Retinal pigment epithelial cell (primary cell): ENCODE measurements around the gene ABAT.

Source experiments
- DNase-seq: peaks from one replicate; pipeline ENCODE4 v3.0.0-alpha.2; 2010; ENCODE audit warnings: low read depth
- H3K4me3 ChIP-seq: 2 replicates; pipeline ENCODE4 v1.5.1; 2011; ENCODE audit warnings: mild to moderate bottlenecking, low read length, control low read depth, moderate library complexity
- TF ChIP-seq, protein P1 (sequence below): conservative IDR thresholded peaks from 2 replicates; pipeline ENCODE4 v1.5.1; 2011; ENCODE audit warnings: low read depth, low read length, control low read depth, inconsistent platforms

Gene ABAT

DNA sequence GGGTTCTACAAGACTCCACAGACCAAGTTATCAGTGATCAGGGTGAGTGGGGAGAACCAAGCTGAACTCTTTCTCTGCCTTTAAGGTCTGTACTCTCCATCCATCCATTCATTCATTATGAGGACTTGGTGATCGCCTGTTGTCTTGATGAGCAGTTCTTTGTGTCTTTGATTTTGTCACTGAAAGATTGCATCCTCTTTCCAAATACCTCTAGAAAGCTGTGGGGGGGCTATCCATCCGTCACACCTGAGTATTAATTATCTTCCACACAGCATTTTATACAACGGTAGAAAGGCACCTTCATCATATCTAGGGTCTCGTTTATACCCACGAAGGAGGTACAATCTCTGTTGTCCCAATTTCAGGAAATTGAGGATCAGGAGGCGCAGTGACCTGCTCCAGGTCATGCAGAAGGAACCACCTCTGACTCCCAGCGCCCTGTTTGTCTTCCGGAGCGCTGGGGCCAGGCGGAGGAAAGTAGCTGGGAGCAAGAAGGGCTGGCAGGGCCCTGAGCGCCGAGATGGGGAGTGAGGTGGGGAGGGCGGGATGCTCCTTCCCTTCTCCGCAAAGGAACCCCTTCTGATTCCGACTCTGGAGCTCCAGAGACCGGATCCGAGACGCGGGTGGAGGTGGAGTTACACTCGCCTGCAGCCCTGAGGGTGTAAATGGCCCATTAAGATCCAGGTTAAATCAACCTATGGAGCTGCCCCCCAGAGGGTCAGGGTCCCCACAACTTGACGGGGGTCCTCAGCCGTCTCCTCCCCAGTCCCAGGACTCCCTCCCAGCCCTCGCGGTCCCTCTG is 605 bp upstream of the ABAT start:
- DNase-seq, result no peak
- TF ChIP-seq, protein P1, sequence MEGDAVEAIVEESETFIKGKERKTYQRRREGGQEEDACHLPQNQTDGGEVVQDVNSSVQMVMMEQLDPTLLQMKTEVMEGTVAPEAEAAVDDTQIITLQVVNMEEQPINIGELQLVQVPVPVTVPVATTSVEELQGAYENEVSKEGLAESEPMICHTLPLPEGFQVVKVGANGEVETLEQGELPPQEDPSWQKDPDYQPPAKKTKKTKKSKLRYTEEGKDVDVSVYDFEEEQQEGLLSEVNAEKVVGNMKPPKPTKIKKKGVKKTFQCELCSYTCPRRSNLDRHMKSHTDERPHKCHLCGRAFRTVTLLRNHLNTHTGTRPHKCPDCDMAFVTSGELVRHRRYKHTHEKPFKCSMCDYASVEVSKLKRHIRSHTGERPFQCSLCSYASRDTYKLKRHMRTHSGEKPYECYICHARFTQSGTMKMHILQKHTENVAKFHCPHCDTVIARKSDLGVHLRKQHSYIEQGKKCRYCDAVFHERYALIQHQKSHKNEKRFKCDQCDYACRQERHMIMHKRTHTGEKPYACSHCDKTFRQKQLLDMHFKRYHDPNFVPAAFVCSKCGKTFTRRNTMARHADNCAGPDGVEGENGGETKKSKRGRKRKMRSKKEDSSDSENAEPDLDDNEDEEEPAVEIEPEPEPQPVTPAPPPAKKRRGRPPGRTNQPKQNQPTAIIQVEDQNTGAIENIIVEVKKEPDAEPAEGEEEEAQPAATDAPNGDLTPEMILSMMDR, result no peak
- H3K4me3 ChIP-seq, result peak overlapping the region; percentile 62

DNA sequence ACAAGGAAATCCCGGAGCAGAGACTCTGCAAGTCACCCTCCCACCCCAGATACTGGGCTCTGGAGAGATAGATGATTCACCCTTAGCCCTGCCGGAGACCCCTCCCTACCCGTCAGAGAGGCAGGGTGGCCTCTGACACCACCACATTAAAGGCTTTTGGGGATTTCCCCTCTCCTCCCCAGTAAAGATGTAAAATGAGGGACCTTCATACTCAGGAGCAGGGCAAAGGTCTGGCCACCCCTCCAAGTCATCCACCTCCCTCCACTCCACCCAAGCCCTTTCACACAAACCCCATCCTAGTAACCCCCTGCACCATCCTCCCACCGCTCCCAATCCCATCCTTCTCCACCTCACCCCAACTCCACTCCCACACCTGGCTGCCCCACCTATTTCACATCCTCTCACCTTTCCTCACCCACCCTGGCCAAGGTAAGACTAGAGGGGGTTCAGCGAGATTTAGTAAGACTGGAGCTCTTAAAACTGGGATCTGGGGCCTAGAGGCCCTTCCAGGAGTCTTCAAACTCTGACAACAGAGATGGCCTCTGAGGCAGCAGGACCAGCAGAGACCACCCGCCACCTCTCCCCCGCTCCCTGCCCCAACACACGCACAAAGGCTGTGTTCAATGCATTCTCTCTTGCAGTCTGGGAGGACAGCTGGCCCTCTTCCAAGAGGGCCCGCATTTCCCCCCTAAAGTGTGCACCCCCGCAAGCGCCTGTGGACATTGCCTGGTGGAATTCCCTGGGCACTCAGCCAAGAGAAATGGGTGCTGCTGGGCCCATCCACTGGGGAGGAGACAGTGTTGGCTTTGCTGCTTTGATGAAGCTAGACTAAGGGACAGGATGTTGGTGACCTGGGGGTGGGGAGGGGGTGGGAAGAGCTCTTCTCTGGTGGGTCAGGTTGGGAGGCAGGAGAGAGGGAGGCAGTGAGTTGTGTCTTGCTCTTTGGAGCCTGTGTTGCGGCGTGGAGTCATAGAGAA is 1.1 kb downstream of the ABAT start:
- no peak for DNase-seq
- H3K4me3 ChIP-seq, result no peak overlapping the region
- TF ChIP-seq, protein P1, result no peak

DNA sequence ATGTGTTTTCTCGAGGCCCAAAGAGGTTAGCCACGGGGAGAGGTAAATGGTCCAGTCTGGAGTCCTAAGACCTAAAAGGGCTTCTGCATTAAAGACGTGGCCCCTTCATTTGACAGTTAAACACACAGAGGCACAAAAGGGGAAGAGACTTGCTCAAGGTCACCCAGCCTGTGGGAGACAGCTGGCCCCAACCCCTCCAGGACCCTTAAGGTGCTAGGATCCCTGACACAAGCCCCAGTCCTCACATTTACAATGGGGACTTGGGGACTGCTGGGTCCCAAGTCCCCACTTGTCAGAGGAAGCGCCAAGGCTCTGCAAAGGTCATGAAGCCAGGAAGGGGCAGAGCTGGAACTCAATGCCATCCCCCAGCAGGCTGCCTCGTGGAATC is 1.7 kb downstream of the ABAT start:
- TF ChIP-seq, protein P1, result no peak
- DNase-seq, result no peak

DNA sequence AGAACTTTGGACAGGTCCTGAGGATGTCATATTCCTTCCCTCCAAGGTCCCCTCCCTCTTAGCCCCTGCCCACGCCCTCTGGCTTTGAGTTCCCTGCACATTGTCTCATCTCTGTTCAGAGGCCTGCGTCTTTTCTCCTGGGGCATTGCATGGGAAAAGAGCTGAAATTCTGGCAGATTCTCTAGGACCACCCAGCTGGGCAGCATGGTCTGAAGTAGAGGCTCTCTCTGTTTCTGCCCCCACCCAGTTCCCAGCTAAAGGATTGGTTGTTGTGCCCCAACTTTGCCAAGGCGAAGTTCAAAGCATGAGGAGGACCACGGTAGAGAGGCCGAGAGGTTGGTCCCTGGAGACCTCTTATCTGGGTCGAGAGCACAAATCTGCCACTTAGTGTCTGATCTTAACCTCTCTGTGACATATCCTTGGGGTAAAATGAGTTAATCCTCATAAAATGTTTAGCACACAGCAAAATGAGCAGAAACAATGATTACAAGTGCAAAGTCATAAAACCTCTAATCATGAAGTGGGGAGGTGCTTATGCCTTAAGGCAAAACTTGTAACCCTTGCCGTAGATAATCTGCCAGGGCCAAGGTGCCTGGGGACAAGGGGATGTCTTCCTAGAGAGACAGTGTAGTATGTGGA is 2.4 kb downstream of the ABAT start:
- DNase-seq, result no peak
- H3K4me3 ChIP-seq, result no peak overlapping the region
- TF ChIP-seq, protein P1, result no peak

More for the DNA sequence above, 1.7 kb downstream of the ABAT start:
- no peak overlapping the region for H3K4me3 ChIP-seq

DNA sequence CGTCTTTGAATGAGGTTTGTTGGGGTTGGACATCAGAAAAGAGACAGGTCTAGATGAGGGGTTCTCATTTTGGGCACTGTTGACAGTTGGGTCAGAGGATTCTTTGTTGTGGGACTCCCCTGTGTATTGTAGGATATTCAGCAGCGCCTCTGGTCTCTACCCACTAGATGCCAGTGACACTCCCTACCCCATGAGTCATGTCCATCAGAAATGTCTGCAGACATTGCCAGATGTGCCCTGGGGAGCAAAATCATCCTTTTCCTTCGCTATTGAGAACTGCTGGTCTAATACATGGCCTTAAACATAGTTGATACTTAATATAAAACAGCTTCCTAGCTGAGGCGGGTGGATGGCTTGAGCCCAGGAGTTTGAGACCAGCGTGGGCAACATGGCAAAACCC is 3.1 kb downstream of the ABAT start:
- TF ChIP-seq, protein P1, result no peak
- no peak overlapping the region for H3K4me3 ChIP-seq
- DNase-seq, result no peak

DNA sequence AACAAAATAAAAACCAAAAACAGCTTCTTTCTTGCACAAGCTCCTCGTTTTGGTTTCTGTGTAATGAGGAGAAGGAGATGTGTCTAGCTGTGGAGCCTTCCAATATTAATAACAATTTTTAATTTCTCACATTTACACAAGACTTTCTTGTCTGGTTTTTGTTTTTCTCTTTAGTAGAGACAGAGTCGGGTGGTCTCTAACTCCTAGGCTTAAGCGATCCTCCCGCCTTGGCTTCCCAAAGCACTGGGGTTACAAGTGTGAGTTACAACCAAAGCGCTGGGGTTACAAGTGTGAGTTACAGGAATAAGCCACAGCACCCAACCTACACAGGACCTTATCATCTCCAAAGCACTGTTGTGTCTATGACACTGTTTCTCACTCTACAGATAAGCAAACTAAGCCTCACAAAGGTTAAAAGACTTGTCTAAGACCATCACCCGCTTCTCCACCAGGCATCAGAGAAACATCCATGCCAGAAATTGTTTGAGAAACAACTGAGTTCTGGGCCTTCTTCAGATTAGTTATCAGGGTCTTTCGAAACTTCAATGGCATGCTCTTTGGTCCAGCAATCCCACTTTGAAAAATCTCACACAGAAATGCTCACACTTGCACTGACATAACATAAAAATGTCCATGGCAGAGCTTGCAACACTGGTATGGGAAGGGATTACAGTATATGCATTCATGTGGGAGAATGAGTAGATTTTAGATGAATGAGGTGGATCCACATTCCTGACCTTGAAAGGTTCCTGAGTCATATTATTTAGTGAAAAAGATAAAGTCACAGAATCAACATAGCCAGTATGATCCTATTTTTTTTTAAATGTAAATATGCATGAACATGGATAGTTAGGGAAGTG is 3.9 kb downstream of the ABAT start:
- TF ChIP-seq, protein P1, result no peak
- H3K4me3 ChIP-seq, result no peak overlapping the region
- DNase-seq, result peak; percentile 10
